ENCODE data around the gene STIP1. TPM values are rescaled to one million over a fixed set of nuclear protein-coding genes. Genes with fewer than 3 reads are reported as not detected.
"Not testable (repeated sequence)": the region's sequence is repeated elsewhere in the genome, so short reads cannot be mapped to it uniquely, and the experiment has no call there.

STIP1 gene
- total RNA-seq, 1 experiment from 2014 or later: 283 TPM

DNA sequence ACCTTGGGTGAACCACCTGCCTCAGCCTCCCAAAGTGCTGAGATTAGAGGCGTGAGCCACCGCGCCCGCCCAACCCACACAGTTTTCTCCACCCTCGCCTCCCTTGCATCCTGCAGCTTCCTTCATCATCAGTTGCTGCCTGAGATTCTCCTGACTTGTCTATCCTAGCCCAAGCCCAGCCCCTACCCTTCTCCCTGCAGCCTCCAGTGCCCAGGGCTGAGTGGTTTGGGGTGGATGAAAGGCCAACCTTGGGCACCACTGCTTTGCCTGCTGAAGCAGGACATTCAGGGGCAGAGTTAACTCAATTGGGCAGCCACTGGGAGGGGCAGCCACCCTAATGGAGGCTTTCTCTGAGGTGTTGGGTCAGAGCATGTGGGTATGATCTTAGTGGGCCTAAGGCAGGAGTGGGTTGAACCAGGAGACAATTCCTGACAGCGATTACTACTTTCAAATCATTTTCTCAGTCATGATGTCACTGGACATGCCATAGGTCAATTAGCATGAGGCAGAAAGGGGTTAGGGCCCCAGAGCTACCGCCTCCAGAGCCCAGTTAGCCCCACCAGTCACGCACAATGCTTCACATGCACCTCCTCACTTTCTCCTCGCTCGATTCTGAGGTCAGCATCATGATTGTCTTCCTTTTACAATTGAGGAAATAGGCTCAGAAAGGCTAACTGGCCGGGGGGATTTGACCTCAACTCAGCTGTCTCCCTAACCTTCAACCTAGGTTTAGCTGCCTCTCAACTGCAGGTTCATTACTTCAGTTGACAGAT, 53.9 kb downstream of the STIP1 start:
- Histone ChIP-seq H3K27me3 (no peaks in the 10 kb centered on the region), H3K27ac (peak overlapping the region; percentile 70), H3K9me3 (replicated peaks) (no peaks in the 10 kb centered on the region), H3K4me3 (peak overlapping the region; percentile 86), H3K36me3 (peaks cover 20% of the 10 kb centered on the region), H3K4me1 (peaks cover 21% of the 10 kb centered on the region)
- no peak for DNase-seq

DNA sequence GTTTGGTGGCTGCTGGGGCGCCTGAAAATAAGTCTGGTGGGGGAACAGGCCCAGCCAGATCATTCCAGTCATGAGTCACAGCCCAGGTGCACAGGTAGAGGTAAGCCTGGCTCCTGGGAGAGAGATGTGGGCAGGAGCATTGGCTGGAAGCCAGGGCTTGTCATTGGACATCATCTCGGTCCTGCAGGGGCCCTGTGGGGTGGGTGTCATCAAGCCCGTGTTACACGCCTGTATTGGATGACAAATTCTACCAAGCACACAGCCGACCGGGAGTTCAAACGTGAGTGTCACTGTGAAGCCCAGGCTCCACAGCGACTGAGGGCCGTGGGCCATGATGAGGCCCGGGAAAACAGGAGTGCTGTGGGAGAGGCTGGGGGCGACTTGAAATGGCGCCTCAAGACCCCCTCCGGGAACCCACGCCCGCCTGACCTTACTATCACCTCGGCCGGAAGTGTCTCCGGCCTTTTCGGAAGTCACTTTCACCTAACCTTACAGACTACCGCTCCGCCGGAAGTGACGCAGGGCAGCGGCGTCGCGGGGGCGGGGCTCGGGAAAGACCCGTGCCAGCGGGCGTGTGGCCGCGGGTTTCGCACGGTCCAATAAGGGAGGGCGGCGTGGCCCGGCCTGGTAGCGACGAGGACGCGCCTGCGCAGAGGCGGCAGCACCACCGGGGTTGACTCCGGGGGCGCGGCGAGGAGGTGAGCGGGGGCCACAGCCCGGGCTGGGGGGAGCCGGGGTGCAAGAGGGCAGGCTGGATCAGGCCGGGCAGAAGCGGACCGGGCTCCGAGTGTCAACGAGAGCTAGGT, 54.7 kb downstream of the STIP1 start, which contains the start of gene FKBP2:
Gene FKBP2 (plus strand): TSS at position 661 of the 806 bp plus-strand sequence. CDS start 1,293 bp downstream, outside the sequence.
- Histone ChIP-seq H3K27ac (peak within 1 kb of the TSS; percentile 79), H3K9me3 (replicated peaks) (no peaks in the 10 kb centered on the region), H3K4me1 (peaks cover 21% of the 10 kb centered on the region), H3K36me3 (peaks cover 28% of the 10 kb centered on the region), H3K27me3 (no peaks in the 10 kb centered on the region), H3K4me3 (peak within 1 kb of the TSS; percentile 86)
- peak; percentile 96 for DNase-seq

- H3K4me3 ChIP-seq: peak overlapping the region; percentile 86
- H3K27ac ChIP-seq: peak overlapping the region; percentile 70
- H3K27me3 ChIP-seq: no peaks in the 10 kb centered on the region
- peaks cover 21% of the 10 kb centered on the region for H3K4me1 ChIP-seq
- no peaks in the 10 kb centered on the region for H3K9me3 ChIP-seq (replicated peaks)
- peaks cover 30% of the 10 kb centered on the region for H3K36me3 ChIP-seq
- peak in 1 of 2 experiments; percentile 99 for DNase-seq
Observed at GRCh38 chr11:64241241-64241490, 55.2 kb downstream of the STIP1 start.

DNA sequence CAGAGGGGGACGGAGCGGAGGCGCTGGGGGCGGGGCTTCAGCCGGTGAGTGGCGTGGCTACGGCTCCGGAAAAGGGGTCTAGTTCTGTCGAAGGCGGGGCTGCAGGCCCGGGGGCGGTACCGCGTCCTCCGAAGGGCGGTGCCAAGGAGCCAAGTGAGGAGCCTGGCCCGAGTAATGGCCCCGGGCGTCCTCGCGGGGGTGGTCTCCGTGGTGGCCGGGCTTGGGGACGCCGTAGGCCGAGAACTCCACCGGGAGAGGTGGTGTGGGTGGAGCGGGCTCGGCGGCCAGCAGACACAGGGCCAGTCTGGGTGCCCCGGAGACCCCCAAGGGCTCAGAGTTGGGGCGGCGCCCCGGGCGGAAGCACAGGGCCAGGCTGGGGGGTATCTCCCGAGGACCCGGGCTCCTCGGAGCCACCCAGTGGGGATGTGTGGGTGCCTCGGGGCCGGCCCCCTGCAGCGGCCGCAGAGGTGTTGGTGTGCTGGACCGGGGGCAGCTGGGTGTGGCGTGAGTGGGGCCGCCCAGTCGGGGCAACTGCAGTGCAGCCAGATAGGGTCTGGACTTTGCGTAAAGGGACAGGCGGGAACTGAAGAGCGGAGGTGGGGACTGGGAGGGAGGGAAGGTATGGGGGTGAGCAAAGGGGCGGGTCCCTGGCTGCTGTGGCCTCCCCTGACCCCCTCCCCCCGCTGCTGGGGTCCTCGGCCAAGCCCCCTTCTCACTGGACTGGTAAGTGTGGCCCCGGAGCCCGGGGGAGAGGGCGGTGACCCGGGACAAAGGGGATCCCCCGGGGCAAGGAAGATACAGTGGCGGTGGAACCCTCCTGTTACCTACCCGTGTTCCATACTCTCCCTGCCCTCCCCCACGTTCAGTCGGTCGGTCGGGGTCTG, 55.8 kb downstream of the STIP1 start:
- peaks cover 32% of the 10 kb centered on the region for H3K36me3 ChIP-seq
- H3K27me3 ChIP-seq: no peaks in the 10 kb centered on the region
- H3K9me3 ChIP-seq (replicated peaks): no peaks in the 10 kb centered on the region
- peak; percentile 77 to 99 for DNase-seq
- H3K4me1 ChIP-seq: peaks cover 21% of the 10 kb centered on the region
- H3K27ac ChIP-seq: peak overlapping the region; percentile 79
- peak overlapping the region; percentile 86 for H3K4me3 ChIP-seq

DNA sequence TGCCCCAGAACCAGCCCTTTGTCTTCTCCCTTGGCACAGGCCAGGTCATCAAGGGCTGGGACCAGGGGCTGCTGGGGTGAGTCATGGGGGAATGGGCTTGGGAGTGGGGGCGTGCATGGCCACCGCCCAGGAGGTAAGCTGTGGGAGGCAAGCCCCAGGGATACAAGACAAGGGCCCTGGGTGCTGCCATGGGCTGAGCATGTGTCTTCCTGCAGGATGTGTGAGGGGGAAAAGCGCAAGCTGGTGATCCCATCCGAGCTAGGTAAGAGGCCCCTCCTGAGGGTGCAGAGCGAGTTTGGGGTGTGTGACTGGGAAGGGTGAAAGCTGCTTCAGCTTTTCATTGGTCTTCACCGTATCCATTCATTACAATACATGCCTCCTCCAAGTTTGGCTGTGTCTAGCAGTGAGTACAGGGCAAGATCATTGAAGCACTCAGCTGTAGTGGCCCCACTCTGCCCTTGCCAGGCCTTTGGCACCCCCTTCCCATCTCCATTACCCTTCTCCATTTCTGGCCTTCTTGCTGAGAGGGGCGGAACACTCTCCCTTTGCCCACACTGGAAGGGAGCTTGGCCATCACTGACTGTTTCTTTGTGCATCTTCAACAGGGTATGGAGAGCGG, 57.4 kb downstream of the STIP1 start:
- peak; percentile 24 to 26 for DNase-seq
- no peaks in the 10 kb centered on the region for H3K9me3 ChIP-seq (replicated peaks)
- H3K27me3 ChIP-seq: no peaks in the 10 kb centered on the region
- peaks cover 32% of the 10 kb centered on the region for H3K36me3 ChIP-seq
- H3K4me3 ChIP-seq: no peak overlapping the region
- H3K27ac ChIP-seq: no peak overlapping the region
- peaks cover 23% of the 10 kb centered on the region for H3K4me1 ChIP-seq

DNA sequence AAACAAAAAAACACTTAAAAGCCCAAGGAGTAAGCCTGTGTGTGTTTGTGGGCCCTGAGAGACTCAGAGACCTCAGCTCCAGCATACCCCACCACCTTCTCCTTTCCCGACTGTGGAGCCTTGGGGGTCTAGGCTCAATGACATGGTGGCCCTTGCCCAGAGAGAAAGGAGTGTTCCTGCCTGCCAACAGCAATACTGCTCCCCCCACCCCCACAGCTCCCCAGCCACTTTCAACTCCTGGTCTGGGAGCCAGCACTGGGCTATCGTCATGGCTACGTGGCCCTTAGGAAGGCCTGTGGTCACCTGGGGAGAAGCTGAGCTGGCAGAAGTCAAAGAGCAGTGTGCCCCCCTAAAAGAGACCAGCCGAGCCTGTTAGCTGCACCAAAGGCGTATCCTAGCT, 58.1 kb downstream of the STIP1 start:
- peaks cover 32% of the 10 kb centered on the region for H3K36me3 ChIP-seq
- no peaks in the 10 kb centered on the region for H3K27me3 ChIP-seq
- H3K27ac ChIP-seq: no peak overlapping the region
- H3K9me3 ChIP-seq (replicated peaks): no peaks in the 10 kb centered on the region
- no peak overlapping the region for H3K4me3 ChIP-seq
- no peak for DNase-seq
- H3K4me1 ChIP-seq: peaks cover 28% of the 10 kb centered on the region

DNA sequence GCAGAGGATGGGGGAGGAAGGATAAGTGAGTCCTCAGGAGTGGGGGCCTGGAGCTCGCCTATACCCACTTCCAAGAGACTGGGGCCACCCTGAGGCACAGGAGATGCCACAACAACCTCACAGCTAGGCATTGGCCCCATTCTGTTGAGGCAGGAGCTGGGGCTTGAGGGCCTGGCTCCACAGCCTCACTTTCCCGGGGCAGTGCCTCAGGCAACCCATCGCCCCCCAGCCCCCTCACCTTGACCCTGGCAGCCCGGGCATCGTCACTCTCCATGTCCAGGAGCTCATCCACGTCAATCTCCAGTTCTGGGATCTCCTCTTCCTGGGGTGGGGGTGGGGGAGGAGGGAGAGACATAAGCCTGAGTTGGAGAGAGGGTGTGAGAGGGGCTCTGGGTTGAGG, 59.0 kb downstream of the STIP1 start:
- Histone ChIP-seq H3K36me3 (peaks cover 32% of the 10 kb centered on the region), H3K4me3 (peak overlapping the region; percentile 97), H3K27ac (peak overlapping the region; percentile 97), H3K9me3 (replicated peaks) (no peaks in the 10 kb centered on the region), H3K27me3 (no peaks in the 10 kb centered on the region), H3K4me1 (peaks cover 33% of the 10 kb centered on the region)
- DNase-seq: no peak

GRCh38 chr11:64245401-64245796, 59.4 kb downstream of the STIP1 start:
- peak; percentile 94 to 95 for DNase-seq
- Histone ChIP-seq H3K4me1 (peaks cover 34% of the 10 kb centered on the region), H3K9me3 (replicated peaks) (no peaks in the 10 kb centered on the region), H3K27ac (peak overlapping the region; percentile 97), H3K27me3 (no peaks in the 10 kb centered on the region), H3K4me3 (peak overlapping the region; percentile 97), H3K36me3 (peaks cover 32% of the 10 kb centered on the region)

- Histone ChIP-seq H3K4me1 (peaks cover 37% of the 10 kb centered on the region), H3K9me3 (replicated peaks) (no peaks in the 10 kb centered on the region), H3K36me3 (peaks cover 32% of the 10 kb centered on the region), H3K4me3 (peak overlapping the region; percentile 97), H3K27ac (peak overlapping the region; percentile 97), H3K27me3 (no peaks in the 10 kb centered on the region)
- no peak for DNase-seq
Observed at GRCh38 chr11:64245797-64246620, 60.0 kb downstream of the STIP1 start.

DNA sequence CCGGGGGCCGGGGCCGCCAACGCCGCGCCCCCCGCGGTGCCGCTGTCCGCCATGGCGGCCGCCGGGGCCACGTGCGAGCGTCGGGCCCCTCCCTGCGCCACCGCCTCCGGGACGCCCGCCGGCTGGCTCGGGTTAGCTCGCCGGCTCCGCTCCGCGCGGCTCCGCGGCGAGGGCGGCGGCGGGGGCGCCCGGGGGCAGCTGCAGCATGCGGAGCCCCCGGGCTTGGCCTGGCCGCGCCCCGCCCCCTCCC, 60.6 kb downstream of the STIP1 start:
- Histone ChIP-seq H3K27ac (peak overlapping the region; percentile 97), H3K36me3 (peaks cover 32% of the 10 kb centered on the region), H3K4me1 (peaks cover 37% of the 10 kb centered on the region), H3K4me3 (peak overlapping the region; percentile 97)
- not testable (repeated sequence) for H3K9me3 ChIP-seq (replicated peaks); H3K27me3 ChIP-seq; DNase-seq

DNA sequence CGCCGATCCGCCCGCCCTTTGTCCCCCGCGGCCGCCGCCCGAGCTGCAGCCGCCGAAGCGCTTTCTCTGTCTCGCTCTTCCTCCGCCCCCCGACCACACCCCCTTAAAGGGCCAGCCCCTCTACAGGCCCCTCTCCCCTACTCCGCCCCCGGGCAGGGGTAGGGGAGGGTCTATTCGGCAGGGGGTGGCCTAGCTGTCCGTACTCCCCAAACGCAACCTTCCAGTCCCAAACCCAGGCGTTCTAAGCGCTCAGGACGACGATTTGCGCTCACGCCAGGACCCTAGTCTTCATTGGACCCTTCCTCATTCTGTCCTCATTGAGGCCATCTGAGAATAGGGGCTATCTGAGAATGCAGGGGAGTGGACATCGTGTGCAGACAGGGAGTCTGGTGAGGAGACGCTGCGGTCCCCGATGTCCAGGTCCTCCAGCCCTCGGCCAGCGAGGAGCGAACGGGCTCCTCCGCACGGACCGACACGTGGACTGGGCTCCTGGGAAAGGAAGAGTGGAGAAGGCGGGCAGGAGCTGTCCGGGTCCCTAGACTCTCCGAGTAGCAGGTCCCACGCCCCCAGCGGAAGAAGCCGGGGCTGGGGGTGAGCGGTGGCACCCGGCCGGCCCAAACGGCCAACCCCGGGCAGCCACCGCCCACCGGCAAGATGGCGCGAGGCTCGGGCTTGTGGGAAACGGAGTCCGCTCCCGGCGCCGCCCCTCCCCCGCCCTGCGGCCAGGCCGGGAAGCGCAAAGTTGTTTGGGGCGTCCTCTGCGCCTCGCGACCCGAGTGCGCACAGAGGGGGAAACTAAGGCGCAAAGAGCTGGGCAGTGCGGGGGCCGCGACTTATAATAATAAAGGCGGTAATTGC, 61.1 kb downstream of the STIP1 start, which contains the start of gene PPP1R14B:
Gene PPP1R14B (minus strand): TSS at position 73 of the 858 bp plus-strand sequence. CDS start 270 bp downstream, outside the sequence.
- H3K4me1 ChIP-seq: peaks cover 37% of the 10 kb centered on the region
- H3K36me3 ChIP-seq: peaks cover 32% of the 10 kb centered on the region
- peak; percentile 92 for DNase-seq

GRCh38 chr11:64247729-64248531, 62.0 kb downstream of the STIP1 start:
- Histone ChIP-seq H3K4me1 (peaks cover 33% of the 10 kb centered on the region), H3K36me3 (peaks cover 27% of the 10 kb centered on the region), H3K27ac (peak overlapping the region; percentile 72), H3K9me3 (replicated peaks) (no peaks in the 10 kb centered on the region), H3K4me3 (peak overlapping the region; percentile 69), H3K27me3 (no peaks in the 10 kb centered on the region)
- DNase-seq: no peak

More for the DNA sequence above, 61.1 kb downstream of the STIP1 start, which contains the start of gene PPP1R14B:
- peak within 1 kb of the TSS; percentile 97 for H3K27ac ChIP-seq
- H3K9me3 ChIP-seq (replicated peaks): no peaks in the 10 kb centered on the region
- peak within 1 kb of the TSS; percentile 97 for H3K4me3 ChIP-seq
- no peaks in the 10 kb centered on the region for H3K27me3 ChIP-seq
